ENCODE measurements around the gene SLC1A7.
A peak's percentile ranks its signal among the peaks of the same experiment; 100 is the strongest.
"Not testable (repeated sequence)": the region's sequence is repeated elsewhere in the genome, so short reads cannot be mapped to it uniquely, and the experiment has no call there.

The SLC1A7 gene

DNA sequence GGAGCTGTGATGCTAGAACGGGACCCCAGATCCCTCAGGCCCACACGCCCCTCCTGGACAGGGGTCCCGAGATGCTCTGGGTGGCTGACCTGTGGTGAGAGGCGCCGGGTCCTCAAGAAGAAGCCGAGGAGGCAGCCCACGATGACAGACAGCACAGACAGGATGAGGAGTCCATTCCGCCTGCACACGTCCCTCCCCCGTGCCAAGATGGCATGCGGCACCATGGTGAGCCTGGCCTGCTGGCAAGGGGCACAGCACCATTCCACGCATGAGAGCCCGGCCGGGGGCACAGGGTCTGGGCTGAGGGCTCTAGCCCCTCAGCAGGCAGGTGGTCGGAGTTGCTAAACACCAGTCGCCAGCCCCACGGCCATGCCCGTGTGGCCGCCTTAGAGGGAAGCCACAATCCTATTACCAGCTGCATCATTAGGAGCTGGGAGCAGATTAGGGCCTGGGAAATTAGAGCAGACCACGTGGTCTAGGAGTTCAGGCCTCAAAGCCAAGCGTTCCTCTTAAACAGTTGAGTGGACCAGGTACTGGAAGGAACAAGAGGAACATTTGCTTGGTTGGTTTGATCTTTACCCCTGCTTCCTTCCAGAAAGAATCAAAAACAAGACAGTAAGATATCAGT lies at the start of gene SLC1A7:
SLC1A7 (minus strand) TSS at position 413 of the 628 bp plus-strand sequence; CDS start at position 224, 189 bp downstream.
- peak; percentile 72 for DNase-seq (ENCODE audit: low spot score)

DNA sequence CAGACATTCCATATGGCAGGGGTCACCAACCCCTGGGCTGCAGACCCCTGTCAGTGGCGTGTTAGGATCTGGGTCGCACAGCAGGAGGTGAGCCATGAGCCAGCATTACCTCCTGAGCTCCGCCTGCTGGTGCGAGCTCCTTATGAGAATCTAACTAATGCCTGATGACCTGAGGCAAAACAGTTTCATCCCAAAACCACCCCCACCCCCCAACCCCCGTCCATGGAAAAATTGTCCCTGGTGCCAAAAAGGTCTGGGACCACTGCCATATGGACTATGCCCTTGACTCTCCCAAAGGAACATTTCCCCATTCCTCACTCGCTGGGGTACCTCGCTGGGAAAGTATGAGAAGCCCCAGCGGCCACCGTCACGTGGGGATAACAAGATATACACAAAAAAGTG lies 47.8 kb upstream of the SLC1A7 start:
- DNase-seq (ENCODE audit: low spot score): no peak

DNA sequence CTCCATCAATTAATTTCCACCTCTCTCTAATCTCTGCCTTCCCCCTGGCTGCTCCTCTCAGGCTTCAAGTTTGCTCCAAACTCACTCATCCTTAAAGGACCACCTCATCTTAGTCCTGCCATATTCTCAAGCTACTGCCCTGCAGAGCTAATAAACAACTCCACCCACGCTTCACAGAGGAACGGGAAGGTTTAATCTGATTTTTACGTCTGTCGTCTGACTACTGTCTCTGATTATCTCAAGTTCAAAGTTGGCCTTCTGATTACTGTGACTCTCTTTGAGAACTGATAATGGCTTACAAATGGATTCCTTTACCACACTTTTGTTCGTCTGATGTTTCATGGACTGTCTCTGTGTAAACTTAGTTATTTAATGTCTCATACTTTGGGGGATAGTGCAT lies 46.6 kb upstream of the SLC1A7 start:
- DNase-seq (ENCODE audit: low spot score): no peak

- no peak for DNase-seq (ENCODE audit: low spot score)
These were observed 45.7 kb upstream of the SLC1A7 start for GRCh38 chr1:53188099-53188498.

DNA sequence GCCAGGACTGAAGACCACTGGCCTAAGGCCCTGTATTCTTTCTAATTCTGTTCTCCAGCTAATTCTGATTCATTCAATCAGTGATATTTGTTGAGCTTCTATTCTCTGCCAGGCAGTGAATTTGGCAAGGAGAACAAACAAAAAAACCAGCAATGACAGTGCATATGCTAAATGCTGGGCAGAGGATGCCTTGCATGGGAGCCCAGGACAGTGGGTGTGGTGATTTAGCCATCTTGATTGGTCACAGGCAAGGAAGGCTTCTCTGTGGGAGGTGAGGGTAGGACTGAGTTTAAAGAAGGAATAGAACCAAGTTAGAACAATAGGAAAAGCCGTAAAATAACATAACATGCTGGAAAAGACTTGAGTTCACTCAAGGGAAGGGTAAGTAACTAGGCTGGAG lies 45.0 kb upstream of the SLC1A7 start:
- no peak for DNase-seq (ENCODE audit: low spot score)

DNA sequence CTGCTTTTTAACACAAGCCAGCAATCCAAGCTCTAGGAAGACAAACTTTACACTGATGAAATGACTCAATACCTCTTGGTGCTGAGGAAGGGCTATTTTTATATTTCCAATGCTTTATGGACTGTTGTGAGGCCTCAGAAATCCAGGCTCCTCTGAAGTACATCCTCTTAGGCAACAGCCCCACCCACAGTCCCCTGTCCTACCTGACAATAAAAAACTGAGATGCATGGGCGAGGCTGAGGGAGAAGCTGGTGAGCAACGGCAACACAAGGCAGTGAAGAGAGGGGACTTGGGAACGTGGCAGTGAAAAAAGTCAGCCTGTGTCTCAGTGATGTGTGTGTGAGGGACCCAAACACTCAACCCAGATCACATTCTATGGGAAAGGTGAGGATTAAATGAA lies 44.1 kb upstream of the SLC1A7 start:
- no peak for DNase-seq (ENCODE audit: low spot score)

GRCh38 chr1:53185955-53186297 lies 43.5 kb upstream of the SLC1A7 start:
- DNase-seq (ENCODE audit: low spot score): not testable (repeated sequence)

- no peak for DNase-seq (ENCODE audit: low spot score)
These were observed 40.9 kb upstream of the SLC1A7 start for GRCh38 chr1:53183095-53183990.

DNA sequence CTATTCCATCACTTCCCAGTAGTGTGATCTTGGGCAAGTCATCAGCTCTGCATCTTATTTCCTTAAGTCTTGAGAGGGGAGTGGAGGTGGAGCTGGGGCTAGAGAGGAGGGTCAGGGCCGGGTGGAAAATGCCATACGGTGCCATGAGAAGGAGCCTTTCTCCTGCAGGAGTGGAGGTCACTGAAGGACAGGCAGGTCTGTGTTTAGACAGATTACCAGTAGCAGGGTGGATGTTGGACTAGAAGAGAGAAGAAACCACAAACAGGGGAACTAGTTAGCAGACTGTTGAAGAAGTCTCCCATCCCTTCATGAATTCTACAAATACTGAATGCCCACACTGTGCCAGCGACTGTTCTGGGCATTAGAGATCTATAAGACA lies 40.3 kb upstream of the SLC1A7 start:
- DNase-seq (ENCODE audit: low spot score): no peak

- DNase-seq (ENCODE audit: low spot score): peak; percentile 67
These were observed 39.7 kb upstream of the SLC1A7 start for GRCh38 chr1:53182111-53182593.

DNA sequence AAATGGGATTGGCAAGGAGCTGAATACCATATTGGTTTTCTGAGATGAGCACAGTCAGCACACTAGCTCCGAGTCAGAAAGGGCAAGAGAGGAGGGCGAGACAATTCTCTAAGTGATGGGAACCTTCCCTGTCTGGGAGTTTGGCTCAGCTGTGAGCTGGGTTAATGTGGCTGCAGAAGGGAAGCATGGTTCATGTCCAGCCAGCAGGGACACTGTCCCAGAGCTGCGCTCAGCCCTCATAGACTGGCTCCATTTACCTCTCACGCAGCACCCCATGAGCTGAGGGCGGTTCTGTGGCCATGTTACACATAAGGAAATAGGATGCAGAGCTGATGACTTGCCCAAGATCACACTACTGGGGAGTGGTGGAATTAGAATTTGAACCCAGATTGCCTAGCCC lies 38.5 kb upstream of the SLC1A7 start:
- no peak for DNase-seq (ENCODE audit: low spot score)

GRCh38 chr1:53180226-53180625 lies 37.8 kb upstream of the SLC1A7 start:
- DNase-seq (ENCODE audit: low spot score): no peak

GRCh38 chr1:53176452-53177208 lies 34.2 kb upstream of the SLC1A7 start:
- DNase-seq (ENCODE audit: low spot score): peak; percentile 79

DNA sequence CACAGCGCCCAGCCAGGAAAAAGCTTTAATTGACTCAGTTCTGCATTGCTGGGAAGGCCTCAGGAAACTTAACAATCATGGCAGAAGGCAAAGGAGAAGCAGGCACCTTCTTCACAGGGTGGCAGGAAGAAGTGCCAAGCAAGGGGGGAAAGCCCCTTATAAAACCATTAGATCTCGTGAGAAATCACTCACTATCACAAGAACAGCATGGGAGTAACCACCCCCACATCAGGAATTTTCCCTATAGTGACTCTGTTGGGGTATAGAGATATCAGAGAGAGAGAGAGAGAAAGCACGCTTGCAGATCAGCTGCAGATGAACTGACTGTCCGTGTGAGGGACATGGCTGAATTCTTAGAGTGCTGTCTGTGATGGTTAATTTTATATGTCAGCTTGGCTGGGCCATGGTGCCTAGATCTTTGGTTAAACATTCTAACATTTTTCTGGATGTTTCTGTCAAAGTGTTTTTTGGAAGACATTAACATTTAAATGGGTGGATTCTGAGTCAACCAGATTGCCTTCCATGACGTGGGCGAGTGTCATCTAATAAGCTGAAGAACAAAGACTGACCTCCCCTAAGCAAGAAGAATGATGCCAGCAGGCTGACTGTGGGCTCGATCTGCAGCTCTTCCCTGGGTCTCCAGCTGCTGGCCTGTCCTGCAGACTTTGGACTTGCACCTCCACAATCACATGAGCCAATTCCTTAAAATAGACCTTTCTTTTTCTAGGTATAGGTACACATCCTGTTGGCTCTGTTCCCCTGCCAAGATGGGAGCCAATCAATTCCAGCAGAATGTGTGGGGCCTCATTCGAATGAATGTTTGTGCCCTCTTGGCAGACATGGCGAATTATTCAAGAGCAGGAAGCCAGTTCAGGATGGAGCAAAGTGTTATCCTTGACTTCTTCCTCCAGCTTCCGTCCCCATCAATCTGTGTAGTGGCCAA lies 32.8 kb upstream of the SLC1A7 start:
- DNase-seq (ENCODE audit: low spot score): no peak

DNA sequence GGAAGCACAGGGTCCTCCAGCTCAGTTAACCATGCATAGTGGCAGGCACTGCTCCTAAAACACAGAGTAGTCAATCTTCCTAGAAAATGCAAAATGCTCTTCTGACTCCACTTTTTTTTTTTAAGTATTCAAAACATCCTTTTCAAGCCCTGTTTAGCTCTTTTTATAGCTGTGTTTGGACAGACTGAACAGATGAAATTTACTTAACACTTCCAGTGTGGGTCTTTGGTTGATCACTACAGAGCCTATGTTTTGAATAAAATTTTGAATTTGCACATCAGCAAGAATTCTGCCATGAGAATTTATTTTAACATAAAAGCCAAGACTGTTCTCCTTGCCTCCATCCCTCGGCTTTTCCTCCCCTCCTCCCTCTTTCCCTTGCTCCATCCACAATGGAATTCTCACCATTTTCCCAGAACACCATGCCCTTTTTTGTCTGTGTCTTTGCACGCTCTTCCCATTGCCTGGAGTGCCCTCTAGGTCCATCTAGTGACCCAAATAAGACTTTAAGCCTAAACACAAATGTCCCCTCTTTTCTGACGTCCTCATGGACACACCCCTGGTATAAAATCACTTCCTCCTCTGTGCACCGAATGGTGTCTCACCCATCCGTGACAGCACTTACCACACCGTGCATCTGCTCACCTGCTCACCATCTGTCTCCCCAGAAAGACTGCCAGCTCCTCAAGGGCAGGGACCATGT lies 30.1 kb upstream of the SLC1A7 start:
- peak; percentile 60 for DNase-seq (ENCODE audit: low spot score)

- no peak for DNase-seq (ENCODE audit: low spot score)
These were observed 24.5 kb upstream of the SLC1A7 start for GRCh38 chr1:53166912-53167311.

DNA sequence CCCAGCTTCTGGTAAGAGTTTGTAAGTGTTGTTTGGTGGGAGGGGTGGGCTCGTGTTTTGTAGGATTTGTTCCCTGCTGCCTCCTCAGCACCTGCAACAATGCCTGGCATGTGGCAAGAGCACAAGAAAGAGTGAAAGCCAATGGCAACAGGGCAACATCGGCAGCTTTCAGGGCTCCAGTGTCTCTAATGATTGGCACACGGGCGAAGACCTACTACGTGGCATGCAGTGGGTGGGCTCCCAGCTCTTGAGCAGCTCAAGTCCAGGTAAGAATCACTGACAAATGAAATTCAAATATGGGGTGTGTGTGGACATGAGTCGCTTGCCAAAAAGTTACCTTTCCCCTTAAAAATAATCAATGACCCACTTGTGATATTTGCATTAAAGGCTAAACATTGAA lies 23.9 kb upstream of the SLC1A7 start:
- no peak for DNase-seq (ENCODE audit: low spot score)

DNA sequence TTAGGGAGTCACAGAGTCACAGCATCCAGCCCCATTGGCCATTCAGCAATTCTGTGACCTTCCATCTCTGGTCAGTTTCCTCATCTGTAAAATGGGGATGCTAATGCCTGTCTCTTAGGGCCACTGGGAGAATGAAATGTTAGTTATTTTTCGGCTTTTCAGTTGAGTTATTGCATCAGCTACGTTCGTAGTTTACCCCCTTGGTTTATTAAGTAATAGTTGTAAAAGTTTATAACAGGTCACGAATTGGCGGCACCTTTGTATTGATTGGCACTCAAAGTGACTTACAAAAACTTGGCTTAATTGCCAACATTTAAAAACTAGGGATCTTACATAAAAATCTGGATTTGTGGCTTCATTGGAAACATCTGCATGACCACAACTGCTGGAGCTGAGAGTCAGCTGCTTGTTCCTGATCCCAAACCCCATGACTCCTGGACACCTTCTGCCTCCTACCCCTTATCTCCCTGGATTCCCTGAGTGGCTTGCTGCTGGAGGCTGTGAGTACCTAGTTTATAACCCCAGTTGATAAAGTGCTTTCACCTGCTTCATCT lies 23.0 kb upstream of the SLC1A7 start:
- DNase-seq (ENCODE audit: low spot score): no peak

GRCh38 chr1:53163291-53163768 lies 20.9 kb upstream of the SLC1A7 start:
- DNase-seq (ENCODE audit: low spot score): no peak

GRCh38 chr1:53162621-53163020 lies 20.2 kb upstream of the SLC1A7 start:
- DNase-seq (ENCODE audit: low spot score): no peak
